Loucy (cell line): ENCODE results near the gene MARCHF6.

Experiments used
- H2AFZ ChIP-seq: fragments of 200-600 bp; sonication (generic); 2 replicates; pipeline ENCODE4 v1.6.0; 2016; ENCODE audit warnings: antibody characterized with exemption, mild to moderate bottlenecking, low read length, moderate library complexity
- H3F3A ChIP-seq: fragments of 200-600 bp; 2 replicates; pipeline ENCODE4 v1.6.0; 2016; ENCODE audit warnings: antibody characterized with exemption, low read depth, mild to moderate bottlenecking
- H3K27me3 ChIP-seq: fragments of 200-600 bp; sonication (generic); 2 replicates; pipeline ENCODE4 v1.6.1; 2014; ENCODE audit warnings: low read length, mild to moderate bottlenecking; ENCODE audit not compliant: insufficient read depth, poor library complexity, severe bottlenecking
- H3K36me3 ChIP-seq: fragments of 200-600 bp; sonication (generic); 2 replicates; pipeline ENCODE4 v1.6.1; 2016; ENCODE audit warnings: low read length; ENCODE audit not compliant: insufficient read depth
- H3K4me1 ChIP-seq: fragments of 200-600 bp; sonication (generic); 2 replicates; pipeline ENCODE4 v1.5.1; 2014; ENCODE audit warnings: low read length, mild to moderate bottlenecking; ENCODE audit not compliant: insufficient read depth, poor library complexity, severe bottlenecking
- H3K4me2 ChIP-seq: fragments of 200-600 bp; sonication (generic); 2 replicates; pipeline ENCODE4 v1.6.0; 2014; ENCODE audit warnings: antibody characterized with exemption, low read length, low read depth, mild to moderate bottlenecking; ENCODE audit not compliant: poor library complexity, severe bottlenecking
- H3K4me3 ChIP-seq: fragments of 200-600 bp; sonication (generic); 2 replicates; pipeline ENCODE4 v1.5.1; 2014; ENCODE audit warnings: low read length, mild to moderate bottlenecking, mixed read lengths; ENCODE audit not compliant: poor library complexity, severe bottlenecking
- H3K79me2 ChIP-seq: fragments of 200-600 bp; sonication (generic); 2 replicates; pipeline ENCODE4 v1.6.1; 2014; ENCODE audit warnings: low read length; ENCODE audit not compliant: insufficient read depth
- H3K9ac ChIP-seq: fragments of 200-600 bp; sonication (generic); 2 replicates; pipeline ENCODE4 v1.6.0; 2014; ENCODE audit warnings: mild to moderate bottlenecking, low read depth, low read length, moderate library complexity; ENCODE audit not compliant: poor library complexity, severe bottlenecking
- H3K9me2 ChIP-seq: fragments of 200-600 bp; sonication (generic); replicated peaks from 2 replicates; pipeline ENCODE4 v1.6.1; 2016; ENCODE audit warnings: low read depth, low read length, mixed read lengths
- H3K9me3 ChIP-seq: fragments of 200-600 bp; sonication (generic); 2 replicates; pipeline ENCODE4 v1.6.1; 2014; ENCODE audit warnings: mild to moderate bottlenecking, antibody characterized with exemption, low read length, low read depth; ENCODE audit not compliant: insufficient read depth
- H4K20me1 ChIP-seq: fragments of 200-600 bp; sonication (generic); 2 replicates; pipeline ENCODE4 v1.6.0; 2014; ENCODE audit warnings: antibody characterized with exemption, low read length, mild to moderate bottlenecking; ENCODE audit not compliant: insufficient read depth, poor library complexity, severe bottlenecking
- EZH2phosphoT487 ChIP-seq: fragments of 200-600 bp; IDR thresholded peaks from 2 replicates; pipeline ENCODE4 v1.6.1; 2018; ENCODE audit warnings: antibody characterized with exemption, mild to moderate bottlenecking, moderate library complexity, borderline replicate concordance
- TF ChIP-seq, protein P1 (sequence below): fragments of 200-600 bp; sonication (generic); conservative IDR thresholded peaks from 2 replicates; pipeline ENCODE4 v1.5.1; 2014; ENCODE audit warnings: mild to moderate bottlenecking, antibody characterized with exemption, low read length

Gene MARCHF6, protein sequence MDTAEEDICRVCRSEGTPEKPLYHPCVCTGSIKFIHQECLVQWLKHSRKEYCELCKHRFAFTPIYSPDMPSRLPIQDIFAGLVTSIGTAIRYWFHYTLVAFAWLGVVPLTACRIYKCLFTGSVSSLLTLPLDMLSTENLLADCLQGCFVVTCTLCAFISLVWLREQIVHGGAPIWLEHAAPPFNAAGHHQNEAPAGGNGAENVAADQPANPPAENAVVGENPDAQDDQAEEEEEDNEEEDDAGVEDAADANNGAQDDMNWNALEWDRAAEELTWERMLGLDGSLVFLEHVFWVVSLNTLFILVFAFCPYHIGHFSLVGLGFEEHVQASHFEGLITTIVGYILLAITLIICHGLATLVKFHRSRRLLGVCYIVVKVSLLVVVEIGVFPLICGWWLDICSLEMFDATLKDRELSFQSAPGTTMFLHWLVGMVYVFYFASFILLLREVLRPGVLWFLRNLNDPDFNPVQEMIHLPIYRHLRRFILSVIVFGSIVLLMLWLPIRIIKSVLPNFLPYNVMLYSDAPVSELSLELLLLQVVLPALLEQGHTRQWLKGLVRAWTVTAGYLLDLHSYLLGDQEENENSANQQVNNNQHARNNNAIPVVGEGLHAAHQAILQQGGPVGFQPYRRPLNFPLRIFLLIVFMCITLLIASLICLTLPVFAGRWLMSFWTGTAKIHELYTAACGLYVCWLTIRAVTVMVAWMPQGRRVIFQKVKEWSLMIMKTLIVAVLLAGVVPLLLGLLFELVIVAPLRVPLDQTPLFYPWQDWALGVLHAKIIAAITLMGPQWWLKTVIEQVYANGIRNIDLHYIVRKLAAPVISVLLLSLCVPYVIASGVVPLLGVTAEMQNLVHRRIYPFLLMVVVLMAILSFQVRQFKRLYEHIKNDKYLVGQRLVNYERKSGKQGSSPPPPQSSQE

DNA sequence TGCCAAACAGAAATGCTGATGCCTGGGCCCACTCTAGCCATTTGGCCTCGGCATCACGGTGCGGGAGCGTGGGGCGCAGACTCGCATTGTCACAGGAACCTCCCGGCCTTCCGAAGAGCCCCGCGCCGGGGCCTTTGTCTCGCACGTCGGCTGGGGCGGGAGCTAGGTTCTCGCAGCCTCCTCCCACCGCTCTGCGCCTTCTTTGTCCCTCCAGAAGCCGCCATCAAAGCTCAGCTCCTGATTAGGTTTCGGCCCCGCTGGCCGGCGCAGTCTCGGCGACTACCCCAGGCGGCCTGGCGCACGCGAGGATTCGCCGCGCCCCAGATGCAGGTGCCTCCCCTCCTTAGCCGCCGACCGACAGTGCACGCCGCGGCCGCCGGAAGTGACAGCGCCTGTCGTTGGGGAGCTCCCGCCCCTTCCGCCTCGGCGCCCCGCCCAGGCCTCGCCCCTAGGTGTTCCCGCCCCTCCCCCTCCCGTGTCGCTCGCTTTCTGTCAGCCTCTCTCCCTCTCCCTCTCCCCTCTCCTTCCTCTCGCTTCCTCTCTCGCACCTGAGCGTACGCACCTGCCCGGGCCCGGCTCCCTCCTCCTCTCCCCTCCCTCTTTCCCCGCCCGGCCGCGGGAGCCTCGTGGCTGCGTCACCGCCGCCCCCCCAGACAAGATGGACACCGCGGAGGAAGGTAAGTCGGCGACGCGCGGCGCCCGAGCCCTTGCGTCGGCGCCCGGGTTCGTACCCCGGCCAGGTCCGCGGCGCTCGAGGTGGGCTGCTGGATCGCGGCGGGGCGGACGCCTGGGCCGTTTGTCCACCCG, at the start of gene MARCHF6:
Gene MARCHF6 (plus strand): TSS at position 455 of the 807 bp plus-strand sequence. CDS start 204 bp downstream, at position 659.
- TF ChIP-seq, protein P1, sequence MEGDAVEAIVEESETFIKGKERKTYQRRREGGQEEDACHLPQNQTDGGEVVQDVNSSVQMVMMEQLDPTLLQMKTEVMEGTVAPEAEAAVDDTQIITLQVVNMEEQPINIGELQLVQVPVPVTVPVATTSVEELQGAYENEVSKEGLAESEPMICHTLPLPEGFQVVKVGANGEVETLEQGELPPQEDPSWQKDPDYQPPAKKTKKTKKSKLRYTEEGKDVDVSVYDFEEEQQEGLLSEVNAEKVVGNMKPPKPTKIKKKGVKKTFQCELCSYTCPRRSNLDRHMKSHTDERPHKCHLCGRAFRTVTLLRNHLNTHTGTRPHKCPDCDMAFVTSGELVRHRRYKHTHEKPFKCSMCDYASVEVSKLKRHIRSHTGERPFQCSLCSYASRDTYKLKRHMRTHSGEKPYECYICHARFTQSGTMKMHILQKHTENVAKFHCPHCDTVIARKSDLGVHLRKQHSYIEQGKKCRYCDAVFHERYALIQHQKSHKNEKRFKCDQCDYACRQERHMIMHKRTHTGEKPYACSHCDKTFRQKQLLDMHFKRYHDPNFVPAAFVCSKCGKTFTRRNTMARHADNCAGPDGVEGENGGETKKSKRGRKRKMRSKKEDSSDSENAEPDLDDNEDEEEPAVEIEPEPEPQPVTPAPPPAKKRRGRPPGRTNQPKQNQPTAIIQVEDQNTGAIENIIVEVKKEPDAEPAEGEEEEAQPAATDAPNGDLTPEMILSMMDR = no peak
- TF ChIP-seq EZH2phosphoT487 = no peak
- Histone ChIP-seq H3K36me3 (no peaks in the 10 kb centered on the region), H3K79me2 (peaks cover 62% of the 10 kb centered on the region), H3K4me1 (peaks cover 37% of the 10 kb centered on the region), H2AFZ (peak within 1 kb of the TSS; percentile 94), H3F3A (no peaks in the 10 kb centered on the region; the same call in 1 of the 2 replicates), H3K27me3 (no peaks in the 10 kb centered on the region), H3K9me2 (no peaks in the 10 kb centered on the region), H3K4me2 (peak within 1 kb of the TSS; percentile 85), H3K9me3 (no peaks in the 10 kb centered on the region), H4K20me1 (peaks cover 43% of the 10 kb centered on the region), H3K9ac (peak within 1 kb of the TSS; percentile 98), H3K4me3 (peak within 1 kb of the TSS; percentile 75)

DNA sequence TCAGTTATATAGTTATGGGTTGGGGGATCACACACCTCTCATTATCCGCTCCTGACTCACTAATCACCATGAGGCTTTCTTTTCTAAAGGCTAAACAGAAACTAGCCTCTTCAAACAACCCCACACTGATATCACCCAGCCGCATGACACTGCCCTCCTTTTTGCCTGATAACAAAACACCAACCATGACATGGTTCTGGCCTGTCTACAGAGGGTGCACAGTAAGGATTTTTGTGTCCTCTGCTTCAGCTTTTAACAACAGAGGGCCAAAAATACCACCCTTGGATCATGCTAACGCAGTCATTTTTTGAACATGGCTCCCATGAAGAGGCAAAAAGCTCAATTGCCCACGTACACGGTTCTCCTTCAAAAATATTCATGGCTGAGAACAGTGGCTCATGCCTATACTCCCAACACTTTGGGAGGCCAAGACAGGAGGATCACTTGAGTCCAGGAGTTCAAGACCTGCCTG, 49.8 kb upstream of the MARCHF6 start:
- no peak for TF ChIP-seq EZH2phosphoT487
- TF ChIP-seq, protein P1 = no peak
- no peaks in the 10 kb centered on the region for H4K20me1 ChIP-seq
- H3K79me2 ChIP-seq = no peaks in the 10 kb centered on the region
- no peak overlapping the region for H3K9ac ChIP-seq
- H3K27me3 ChIP-seq = no peaks in the 10 kb centered on the region
- no peaks in the 10 kb centered on the region for H3K36me3 ChIP-seq
- H3K4me2 ChIP-seq = no peak overlapping the region
- no peaks in the 10 kb centered on the region for H3K9me2 ChIP-seq
- H2AFZ ChIP-seq = no peak overlapping the region
- no peaks in the 10 kb centered on the region for H3F3A ChIP-seq
- H3K9me3 ChIP-seq = no peaks in the 10 kb centered on the region
- no peak overlapping the region for H3K4me3 ChIP-seq
- no peaks in the 10 kb centered on the region for H3K4me1 ChIP-seq

DNA sequence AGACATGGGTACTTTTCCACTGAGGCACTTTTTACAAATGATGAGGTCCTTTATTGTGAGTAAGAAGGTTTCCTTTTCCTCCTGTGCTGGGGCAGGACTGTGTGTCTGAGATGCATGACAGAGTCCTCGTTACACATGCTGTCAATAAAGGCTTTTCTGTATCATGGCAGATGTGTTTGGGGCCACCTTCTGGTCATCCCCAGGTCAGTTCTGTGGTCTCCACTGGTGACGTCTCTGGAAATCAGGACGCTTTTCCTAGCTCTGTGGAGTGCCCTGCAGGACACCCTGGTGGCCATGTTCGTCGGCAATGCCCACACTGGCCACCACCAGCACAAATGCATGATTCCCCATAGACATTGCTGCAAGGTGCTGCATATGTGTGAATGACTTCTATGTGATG, 48.6 kb upstream of the MARCHF6 start:
- Histone ChIP-seq H3K4me3 (no peak overlapping the region), H2AFZ (no peak overlapping the region), H3K4me2 (no peak overlapping the region), H3F3A (no peaks in the 10 kb centered on the region), H3K27me3 (no peaks in the 10 kb centered on the region), H3K9ac (no peak overlapping the region), H3K9me3 (no peaks in the 10 kb centered on the region), H4K20me1 (no peaks in the 10 kb centered on the region), H3K79me2 (no peaks in the 10 kb centered on the region), H3K4me1 (no peaks in the 10 kb centered on the region), H3K9me2 (no peaks in the 10 kb centered on the region), H3K36me3 (no peaks in the 10 kb centered on the region)
- TF ChIP-seq EZH2phosphoT487 = no peak
- TF ChIP-seq, protein P1 = no peak
